GM18511 (cell line): ENCODE data around the gene SLC15A1.

Source experiments
- ATAC-seq: cut with Tn5 transposase; IDR thresholded peaks from one replicate; pipeline ENCODE4 v1.9.1; 2021; ENCODE audit warnings: mild to moderate bottlenecking, moderate library complexity; ENCODE audit not compliant: unreplicated experiment

The SLC15A1 gene

DNA sequence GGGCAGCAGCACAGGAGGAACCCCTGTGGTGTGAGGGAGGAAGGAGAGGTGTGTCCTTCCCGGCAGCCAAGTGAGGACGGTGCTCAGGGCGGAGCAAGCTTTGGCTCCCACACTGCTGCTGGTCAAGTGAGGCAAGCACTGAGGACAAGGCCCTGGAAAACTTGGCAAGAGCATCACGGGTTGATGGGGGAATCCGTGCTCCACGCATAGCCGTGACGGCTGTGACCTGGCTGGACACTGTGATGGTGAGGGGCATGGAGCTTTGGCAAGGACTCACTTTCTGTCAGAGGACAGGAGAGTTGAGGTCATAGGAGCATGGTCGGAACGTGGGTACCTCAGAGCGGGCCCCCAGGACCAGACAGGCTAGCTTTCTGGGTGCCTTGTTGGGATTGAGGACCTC is 29.0 kb upstream of the SLC15A1 start:
- ATAC-seq, result no peak

DNA sequence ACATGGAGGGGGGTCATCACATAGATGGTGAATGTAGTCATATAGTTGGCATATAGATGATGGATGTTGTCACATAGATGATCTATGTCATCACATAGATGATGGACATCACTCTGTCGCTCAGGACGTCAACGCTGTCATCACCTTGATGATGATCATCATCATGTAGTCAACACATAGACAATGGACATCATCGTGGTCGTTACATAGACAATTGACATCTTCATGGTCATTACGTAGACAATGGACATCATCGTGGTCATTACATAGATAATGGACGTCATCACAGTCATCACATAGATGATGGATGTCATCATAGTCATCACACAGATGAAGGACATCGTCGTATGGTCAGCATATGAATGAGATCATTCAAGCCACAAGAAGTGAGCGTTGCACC is 28.6 kb upstream of the SLC15A1 start:
- ATAC-seq, result no peak

DNA sequence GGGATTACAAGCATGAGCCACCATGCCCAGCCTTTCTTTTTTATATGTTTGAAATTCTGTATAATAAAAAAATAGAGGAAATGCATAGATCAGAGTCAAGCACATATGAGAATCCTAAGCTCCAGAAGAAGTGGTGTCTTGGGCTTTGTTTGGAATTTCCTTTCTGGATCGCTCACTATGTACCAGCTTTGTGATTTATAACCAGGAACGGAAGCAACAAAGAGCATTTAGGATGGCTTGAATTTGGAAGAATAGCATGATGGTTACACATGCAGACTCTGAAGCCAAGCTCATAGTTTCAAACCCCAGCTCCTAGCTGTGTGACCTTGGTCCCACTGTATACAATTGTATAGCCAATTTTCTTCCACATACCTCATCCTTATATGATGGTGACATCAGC is 28.0 kb upstream of the SLC15A1 start:
- no peak for ATAC-seq

DNA sequence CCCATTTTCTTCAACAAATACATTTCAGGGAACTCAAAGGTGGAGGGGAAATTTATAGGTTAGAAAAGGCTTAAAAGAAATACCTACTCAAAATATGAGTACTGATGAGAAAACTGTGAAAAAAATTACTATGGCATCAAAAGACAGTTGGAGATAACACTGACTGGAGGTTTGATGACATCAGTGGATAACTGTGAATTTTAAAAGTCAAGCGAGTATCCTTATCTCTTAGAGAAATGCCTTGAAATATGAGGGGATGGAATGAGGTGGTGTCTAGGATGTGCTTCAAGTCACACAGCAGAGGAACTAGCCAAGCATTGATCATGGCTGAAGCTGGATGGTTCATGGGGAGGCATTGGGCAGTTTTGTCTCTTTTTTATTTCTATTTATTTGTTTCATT is 27.2 kb upstream of the SLC15A1 start:
- no peak for ATAC-seq

DNA sequence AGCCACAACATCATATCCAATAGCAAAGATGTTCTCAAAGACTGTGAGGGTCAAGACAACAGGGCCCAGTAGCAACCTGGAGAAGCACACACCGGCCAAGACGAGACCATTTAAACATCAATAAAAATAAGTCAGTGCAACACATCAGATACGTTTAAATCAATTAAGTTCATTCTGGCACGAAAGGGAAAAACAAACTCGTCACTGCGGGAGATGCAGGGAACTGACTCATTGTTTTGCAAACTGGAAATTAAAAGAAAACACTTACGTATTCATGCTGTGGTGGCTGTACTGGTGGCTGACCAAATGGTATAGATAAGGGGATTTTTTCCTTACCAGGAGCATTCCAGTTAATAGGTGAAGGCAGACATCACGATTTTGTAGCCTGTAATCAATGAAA is 26.3 kb upstream of the SLC15A1 start:
- no peak for ATAC-seq

DNA sequence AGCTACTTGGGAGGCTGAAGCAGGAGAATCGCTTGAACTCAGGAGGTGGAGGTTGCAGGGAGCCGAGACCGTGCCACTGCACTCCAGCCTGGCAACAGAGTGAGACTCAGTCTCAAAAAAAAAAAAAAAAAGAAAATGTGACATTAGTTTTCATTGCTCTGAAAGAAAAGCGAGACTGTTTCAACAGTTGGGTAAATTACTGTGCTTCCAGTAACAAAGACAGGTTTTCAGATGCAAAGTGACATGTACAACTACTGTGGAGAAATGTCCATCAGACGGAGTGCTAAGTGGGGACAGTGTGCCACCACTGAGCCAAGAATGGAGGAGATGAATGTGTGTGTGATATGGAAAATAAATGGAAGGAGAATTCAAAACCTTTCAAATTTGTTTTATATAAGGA is 24.2 kb upstream of the SLC15A1 start:
- no peak for ATAC-seq

DNA sequence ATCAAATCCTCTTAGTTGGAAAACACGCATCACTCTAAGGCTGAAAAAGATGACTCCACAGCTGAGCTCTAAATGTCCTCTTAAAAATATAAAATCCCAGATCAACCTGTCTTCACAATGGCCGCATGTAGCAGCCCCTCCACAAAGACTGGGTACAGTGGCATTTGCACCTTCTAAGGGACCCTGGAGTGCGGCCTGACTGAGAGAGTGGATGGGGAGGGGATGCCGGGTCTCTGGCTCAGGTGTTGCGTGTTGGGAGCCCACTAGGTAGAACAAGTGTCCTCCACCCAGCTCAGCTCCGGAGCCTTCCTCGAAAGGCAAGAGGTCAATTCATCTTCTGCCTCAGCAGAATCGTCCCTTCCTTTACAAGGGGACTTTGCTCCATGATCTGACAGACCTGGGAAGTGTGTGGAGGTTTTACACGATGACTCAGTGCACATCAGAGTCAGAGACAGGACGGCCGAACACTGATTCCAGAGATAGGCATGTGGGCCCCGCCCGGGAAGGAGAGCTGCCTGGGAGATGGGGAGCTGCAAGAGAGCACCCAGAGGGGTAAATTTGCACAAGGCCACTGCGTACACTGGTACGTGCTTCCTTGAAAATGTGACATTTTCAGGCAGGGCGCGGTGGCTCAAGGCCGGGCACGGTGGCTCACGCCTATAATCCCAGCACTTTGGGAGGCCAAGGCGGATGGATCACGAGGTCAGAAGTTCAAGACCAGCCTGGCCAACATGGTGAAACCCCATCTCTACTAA is 23.5 kb upstream of the SLC15A1 start:
- no peak for ATAC-seq

DNA sequence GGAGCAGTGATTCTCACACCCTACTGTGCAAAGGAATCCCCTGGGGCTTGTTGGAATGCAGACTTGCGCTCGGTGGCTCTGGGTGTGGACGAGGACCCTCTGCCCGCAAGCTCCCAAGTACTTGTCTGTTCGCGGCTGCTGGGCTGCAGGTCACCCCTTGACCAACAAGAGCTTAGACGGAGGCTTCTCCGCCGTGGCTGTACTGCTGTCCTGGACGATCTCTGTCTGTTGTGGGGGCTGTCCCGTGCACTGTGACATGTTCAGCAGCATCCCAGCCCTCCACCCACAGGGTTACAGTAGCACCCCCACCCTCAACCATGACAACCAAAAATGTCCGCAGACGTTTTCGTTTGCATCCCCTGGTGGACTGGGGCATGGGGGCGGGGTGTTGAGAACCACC is 22.9 kb upstream of the SLC15A1 start:
- ATAC-seq, result no peak

DNA sequence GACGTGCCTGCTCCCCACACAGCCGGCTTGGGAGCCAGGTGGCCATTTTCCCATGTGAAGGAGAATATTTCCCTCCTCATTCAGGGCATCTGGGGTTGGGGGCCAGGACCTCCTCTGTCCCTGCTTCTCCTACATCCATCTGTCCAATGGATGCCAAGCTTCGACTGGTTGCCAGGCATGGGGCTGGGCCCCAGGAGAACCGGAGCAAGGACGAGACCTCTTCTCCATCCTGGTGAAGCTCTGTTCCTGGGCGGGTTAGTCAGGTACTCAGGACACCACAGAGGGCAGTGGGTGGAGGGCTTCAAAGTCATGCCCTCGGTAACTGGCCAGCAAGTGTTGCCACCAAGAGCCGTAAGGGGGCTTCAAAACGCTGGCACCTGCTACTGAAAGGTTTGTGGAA is 22.3 kb upstream of the SLC15A1 start:
- no peak for ATAC-seq

DNA sequence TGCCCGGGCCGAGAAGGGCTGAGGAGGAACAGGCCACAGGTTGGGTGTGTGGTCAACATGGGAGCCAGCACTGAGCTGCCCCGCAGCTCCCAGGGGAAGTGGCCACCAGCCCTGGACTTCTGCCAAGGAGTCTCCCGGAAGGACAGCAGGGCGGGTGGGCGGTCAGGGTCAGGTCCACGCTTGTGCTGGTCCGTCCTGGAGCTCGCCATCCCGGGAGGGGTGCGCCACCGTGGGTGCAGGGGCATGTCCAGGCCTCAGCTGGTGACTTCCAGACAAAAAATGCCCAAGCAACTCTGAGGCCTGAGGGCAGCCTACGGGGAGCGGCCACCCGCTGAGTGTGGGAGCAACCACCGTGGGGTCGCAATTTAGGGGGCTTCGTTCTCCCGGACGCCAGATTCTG is 21.4 kb upstream of the SLC15A1 start:
- no peak for ATAC-seq

DNA sequence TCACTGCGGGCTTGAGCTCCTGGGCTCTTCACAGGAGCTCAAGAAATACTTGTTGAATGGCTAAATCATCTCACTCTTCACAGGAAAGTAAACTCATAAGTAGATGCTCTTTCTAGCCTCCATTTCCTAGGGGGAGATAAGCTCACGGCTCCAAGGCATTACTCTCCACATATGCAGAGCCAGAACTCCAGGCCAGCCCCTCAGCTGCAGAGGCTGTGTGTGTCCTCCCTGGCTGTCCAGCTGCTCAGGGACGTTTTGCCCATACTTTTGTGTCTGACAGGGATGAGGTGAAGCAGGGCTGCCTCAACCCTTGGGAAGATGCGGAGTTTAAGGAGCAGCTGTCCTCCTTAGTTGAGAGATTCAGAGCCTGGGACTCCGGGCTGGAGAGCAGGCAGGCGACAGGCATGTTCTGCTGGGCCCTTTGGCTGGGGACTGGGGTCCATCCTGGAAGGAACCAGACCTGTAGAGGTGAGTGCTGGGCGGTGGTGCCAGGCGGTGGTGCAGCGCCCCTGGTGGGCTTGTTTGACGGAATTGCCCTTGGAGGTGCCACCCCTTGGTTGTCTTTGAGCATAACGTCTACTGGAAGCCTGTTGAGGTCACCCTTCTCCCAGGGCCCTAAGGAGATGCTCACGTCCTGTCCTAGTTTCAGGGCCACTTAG is 20.5 kb upstream of the SLC15A1 start:
- no peak for ATAC-seq

DNA sequence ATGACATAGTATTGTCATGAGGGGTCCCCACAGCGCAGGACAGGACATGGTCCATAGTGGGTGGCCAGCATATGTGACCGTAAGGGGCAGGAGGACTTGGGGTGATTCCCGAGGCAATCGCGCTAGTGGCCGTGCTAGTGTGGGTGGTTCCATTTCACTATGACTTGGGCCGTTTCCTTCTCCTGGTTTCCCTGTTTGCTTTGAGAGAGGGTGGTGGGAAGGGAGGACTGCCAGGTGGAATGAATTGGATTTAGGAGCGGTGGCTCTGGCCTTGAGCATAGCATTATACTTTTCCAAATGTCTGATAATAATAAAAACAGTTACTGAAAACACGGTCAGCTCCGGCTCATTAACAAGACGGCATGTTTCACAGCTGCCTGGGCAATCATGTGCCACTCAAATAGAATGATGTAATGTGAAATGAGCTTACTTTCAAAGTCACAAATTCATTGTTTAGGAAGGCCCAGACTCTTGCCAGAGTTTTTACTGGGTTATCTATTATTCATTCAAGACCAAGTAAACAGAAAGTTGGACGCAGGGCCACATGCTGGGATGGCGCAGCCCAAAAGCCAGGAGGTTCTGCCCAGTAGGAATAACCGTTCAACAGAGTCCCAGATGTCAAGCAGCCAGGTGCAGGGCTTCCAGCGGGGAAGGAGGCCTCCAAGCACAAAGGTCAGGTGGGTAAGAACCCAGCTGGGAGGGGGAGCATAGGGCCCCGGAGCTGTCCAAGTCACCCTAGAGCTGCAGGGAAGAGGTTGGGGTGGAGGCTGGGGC is 19.6 kb upstream of the SLC15A1 start:
- no peak for ATAC-seq

DNA sequence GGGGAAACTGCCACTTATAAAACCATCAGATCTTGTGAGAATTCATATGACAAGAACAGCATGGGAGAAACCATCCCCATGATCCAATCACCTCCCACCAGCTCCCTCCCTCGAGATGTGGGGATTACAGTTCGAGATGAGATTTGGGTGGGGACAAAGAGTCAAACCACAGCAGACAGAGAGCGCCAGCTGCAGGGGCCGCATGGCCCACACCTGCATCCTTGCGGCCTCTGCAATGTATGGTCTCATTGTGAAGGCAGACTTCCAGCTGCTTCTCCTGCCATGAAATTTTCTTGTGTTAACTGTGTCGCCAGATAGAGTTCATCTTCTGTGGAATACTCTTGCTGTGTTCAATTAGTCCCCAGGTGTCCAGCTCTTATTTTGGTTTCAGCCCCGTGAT is 17.3 kb upstream of the SLC15A1 start:
- ATAC-seq, result no peak

DNA sequence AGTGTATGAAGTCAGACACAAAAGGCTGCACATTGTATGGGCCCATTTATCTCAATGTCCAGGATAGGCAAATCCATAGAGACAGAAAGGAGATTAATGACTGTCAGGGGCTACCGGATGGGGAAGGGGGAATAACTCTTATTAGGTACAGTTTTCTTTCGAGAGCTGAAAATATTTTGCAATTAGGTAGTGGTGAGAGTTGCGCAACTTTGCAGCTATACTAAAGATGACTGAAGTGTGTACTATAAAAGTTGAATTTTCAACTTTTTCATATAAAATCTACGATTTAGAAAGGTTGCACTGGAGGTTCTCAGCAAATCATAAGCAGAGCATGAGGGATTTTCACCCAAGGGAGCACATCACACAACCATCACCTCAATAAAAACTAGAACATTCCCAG is 16.1 kb upstream of the SLC15A1 start:
- no peak for ATAC-seq

DNA sequence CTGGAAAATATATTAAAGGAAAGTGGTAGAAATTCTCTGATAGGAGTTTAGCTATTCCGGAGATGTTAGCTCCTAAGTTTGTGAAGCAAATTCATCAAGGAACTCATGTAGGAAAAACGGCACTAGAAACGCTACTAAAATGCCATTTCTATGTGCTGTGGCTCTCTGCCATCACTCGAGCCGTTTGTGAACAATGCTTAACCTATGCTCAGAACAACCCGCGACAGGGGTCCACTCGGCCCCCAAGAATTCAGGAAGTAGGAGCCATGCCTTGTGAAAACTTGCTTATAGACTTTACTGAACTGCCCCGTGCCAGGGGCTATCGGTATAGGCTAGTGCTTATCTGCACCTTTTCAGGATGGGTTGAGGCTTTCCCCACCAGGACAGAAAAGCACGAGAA is 14.2 kb upstream of the SLC15A1 start:
- no peak for ATAC-seq

DNA sequence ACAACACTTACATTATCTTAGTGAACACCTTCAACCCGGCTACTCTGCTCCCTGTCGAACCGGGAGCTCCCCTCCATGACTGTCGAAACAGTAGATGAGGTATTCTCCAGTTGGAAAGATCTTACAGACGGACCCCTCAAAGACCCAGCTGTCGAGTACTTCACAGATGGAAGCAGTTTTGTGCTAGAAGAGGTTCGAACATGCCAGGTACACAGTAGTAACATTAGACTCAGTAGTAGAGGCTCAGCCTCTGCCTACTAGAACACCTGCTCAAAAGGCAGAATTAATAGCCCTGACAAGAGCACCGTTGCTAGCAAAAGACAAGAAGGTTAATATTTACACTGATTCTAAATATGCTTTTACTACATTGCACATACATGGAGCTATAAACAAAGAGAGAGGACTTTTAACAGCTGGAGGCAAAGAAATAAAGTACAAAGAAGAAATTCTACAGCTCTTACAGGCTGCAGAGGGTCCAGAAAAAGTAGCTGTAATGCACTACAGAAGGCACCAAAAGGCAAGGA is 13.6 kb upstream of the SLC15A1 start:
- ATAC-seq, result no peak

DNA sequence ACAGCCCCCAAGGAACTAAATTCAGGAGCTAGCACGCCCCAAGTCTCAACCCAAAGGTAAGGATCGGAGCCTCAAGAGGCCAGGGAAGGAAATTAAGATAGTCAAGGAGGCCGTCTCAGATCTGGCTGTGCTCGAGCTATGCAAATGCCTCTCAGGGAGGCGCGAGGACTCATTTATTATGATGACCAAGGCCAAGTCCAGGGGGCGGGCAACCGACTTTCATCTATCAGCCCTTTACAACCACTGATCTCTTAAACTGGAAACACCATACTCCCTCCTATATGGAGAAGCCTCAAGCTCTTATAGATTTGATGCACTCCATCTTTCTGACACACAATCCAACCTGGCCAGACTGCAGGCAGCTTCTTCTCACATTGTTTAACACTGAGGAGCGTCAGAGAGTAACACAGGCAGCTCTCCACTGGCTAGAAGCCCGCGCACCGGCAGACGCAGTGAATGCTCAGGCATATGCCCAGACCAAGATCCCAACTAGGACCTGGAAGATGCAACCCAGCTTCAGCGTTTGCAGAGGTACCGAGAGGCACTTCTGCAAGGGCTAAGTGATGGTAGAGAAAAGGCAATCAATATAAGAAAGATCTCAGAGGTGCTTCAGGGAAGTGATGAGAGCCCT is 9.6 kb upstream of the SLC15A1 start:
- ATAC-seq, result peak; percentile 73

DNA sequence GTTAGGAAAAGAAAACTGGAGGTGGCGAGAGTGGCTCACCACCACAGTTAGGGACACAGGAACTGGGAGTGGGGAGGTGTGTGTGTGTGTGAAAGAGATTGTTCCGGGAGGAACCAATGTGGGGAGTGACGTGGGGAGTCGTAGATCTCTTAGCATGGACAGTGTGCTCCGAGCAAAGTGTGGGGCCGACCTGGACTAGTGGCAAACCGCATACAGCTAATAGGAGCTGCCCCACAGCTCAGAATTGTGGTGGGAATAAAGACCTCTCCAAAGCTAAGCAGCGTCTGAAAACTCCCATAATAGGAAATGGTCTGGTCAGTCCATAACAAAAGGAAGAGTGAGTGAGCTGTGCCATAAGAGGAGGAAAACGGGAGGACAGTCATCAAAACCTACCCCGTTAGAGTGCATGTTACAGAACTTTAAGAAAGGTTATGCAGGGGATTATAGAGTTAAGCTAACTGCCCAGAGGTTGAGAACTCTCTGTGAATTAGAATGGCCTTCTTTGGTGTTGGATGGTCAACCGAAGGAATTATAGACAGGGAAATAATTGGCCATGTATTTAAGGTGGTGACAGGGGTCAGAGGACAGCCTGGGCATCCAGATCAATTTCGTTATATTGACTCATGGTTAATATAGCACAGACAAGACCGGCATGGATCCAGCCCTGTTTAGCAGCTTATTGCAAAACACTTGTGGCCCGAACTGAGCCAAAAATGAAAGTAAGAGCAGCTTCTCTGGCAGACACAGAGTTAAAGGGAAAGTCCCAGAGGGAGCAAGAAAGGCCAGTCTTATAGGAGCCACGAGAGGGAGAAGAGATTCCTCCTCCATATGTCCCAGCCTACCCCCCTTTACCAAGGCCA is 8.9 kb upstream of the SLC15A1 start:
- peak; percentile 98 for ATAC-seq

DNA sequence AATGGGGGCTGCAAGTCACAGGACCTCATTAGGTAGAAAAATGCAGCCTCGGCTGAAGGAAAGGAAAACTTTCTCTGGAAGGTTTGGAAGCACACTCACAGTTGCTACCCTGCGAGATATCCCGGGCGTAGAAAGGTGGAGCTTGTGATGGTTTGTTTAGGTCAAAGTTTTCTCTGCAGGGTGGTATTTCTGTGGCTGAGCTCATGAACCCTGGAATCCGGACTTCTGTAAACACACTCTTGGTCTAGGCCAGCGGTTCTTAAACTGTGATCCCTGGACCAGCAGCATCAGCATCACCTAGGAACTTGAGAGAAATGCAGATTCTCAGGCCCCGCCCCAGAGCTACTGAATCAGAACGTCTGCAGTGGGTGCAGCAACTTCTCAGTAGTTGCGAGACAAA is 3.3 kb upstream of the SLC15A1 start:
- no peak for ATAC-seq

DNA sequence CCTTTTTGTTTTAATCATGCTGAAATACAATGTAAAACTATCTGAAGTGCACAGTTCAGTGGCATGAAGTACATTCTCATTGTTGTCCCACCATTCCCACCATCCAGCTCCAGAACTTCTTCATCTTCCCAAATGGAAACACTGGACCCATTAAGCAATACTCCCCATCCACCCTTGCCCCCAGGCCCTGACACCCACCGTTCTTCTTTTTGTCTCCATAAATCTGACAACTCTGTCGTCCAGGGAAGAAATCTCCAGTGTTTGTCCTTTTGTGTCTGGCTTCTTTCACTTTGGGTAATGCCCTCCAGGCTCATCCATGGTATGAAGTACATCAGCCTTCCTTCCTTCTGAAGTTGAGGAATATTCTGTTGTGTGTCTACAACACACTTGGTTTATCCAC is 2.6 kb upstream of the SLC15A1 start:
- ATAC-seq, result no peak
